Keratinocyte (primary cell): ENCODE data around the gene TNFSF13B. TPM values are rescaled to one million over a fixed set of nuclear protein-coding genes. Genes with fewer than 3 reads are reported as not detected.
"Not testable (repeated sequence)": the region's sequence is repeated elsewhere in the genome, so short reads cannot be mapped to it uniquely, and the experiment has no call there.

Source experiments
- DNase-seq: peaks from one replicate; pipeline ENCODE4 v3.0.0-alpha.2; 2011; ENCODE audit warnings: low read depth, missing footprints, low spot score
- FAIRE-seq: peaks from 2 replicates; lab custom pipeline; 2011; peaks lifted over from hg19 to GRCh38; lab: Jason Lieb, UNC
- H2AFZ ChIP-seq: 2 replicates; pipeline ENCODE4 v1.6.0; 2012; ENCODE audit warnings: low read length, control low read depth, inconsistent platforms; ENCODE audit not compliant: control insufficient read depth
- H3K27ac ChIP-seq: 2 replicates; pipeline ENCODE4 v1.5.1; 2011; ENCODE audit warnings: low read length; ENCODE audit not compliant: control insufficient read depth, insufficient read depth
- H3K27me3 ChIP-seq: 3 replicates; pipeline ENCODE4 v1.6.0; 2011; ENCODE audit warnings: low read length; ENCODE audit not compliant: control insufficient read depth, insufficient read depth; ENCODE audit errors: extremely low read depth
- H3K36me3 ChIP-seq, 2 experiments: 2 replicates in 1 of 2; 3 replicates in 1 of 2; pipeline ENCODE4 v1.5.1; 2011; ENCODE audit warnings: low read length in 2 of 2, mild to moderate bottlenecking in 1 of 2; ENCODE audit not compliant: control insufficient read depth in 2 of 2, insufficient read depth in 2 of 2; ENCODE audit errors: extremely low read depth in 1 of 2
- H3K4me1 ChIP-seq: 3 replicates; pipeline ENCODE4 v1.5.1; 2011; ENCODE audit warnings: low read length; ENCODE audit not compliant: control insufficient read depth, insufficient read depth; ENCODE audit errors: extremely low read depth
- H3K4me2 ChIP-seq: 3 replicates; pipeline ENCODE4 v1.6.0; 2011; ENCODE audit warnings: low read depth, low read length; ENCODE audit not compliant: control insufficient read depth, insufficient read depth; ENCODE audit errors: extremely low read depth
- H3K4me3 ChIP-seq, 3 experiments: fragments of 200-600 bp in 1 of 3; sonication (generic) in 1 of 3; 2 replicates in 2 of 3; 3 replicates in 1 of 3; pipeline ENCODE4 v1.5.1; 2011 to 2016; ENCODE audit warnings: low read length in 3 of 3, mild to moderate bottlenecking in 3 of 3, control low read depth in 2 of 3, inconsistent platforms in 1 of 3, low read depth in 1 of 3, mixed read lengths in 1 of 3, mixed run types in 1 of 3, moderate library complexity in 1 of 3; ENCODE audit not compliant: control insufficient read depth in 2 of 3, insufficient read depth in 2 of 3; ENCODE audit errors: extremely low read depth in 1 of 3
- H3K79me2 ChIP-seq: 2 replicates; pipeline ENCODE4 v1.6.0; 2012; ENCODE audit warnings: low read length; ENCODE audit not compliant: control insufficient read depth, insufficient read depth
- H3K9ac ChIP-seq: 3 replicates; pipeline ENCODE4 v1.6.0; 2011; ENCODE audit warnings: low read length; ENCODE audit not compliant: control insufficient read depth, insufficient read depth; ENCODE audit errors: extremely low read depth
- H3K9me1 ChIP-seq: 3 replicates; pipeline ENCODE4 v1.6.0; 2011; ENCODE audit warnings: low read length; ENCODE audit not compliant: control insufficient read depth, insufficient read depth; ENCODE audit errors: extremely low read depth
- H3K9me3 ChIP-seq: 2 replicates; pipeline ENCODE4 v1.5.1; 2012; ENCODE audit warnings: low read depth, low read length; ENCODE audit not compliant: control insufficient read depth
- H4K20me1 ChIP-seq: 3 replicates; pipeline ENCODE4 v1.6.0; 2011; ENCODE audit warnings: low read length; ENCODE audit not compliant: control insufficient read depth, insufficient read depth; ENCODE audit errors: extremely low read depth
- EZH2 ChIP-seq: IDR thresholded peaks from one replicate; pipeline ENCODE4 v1.6.1; 2012; ENCODE audit warnings: inconsistent platforms, mild to moderate bottlenecking, low read length, moderate library complexity
- dilution Hi-C: fragments of 300-500 bp; cut with MboI; formaldehyde crosslinking; loops from one replicate; pipeline ENCODE4 v1.7.0; 2020; ENCODE audit warnings: low sequenced_read_pairs; ENCODE audit not compliant: extremely low pct_ligation_motif_present
- polyA plus RNA-seq, 5 experiments: library from polyadenylated mRNA; depleted of rRNA in 3 of 5; stranded (reverse) in 3 of 5; stranded (forward) in 1 of 5; unstranded in 1 of 5; fragments of >200 nt; gene quantifications; 1 replicate in 1 of 5; 2 replicates in 3 of 5; 3 replicates in 1 of 5; pipeline versions ENCODE4 v1.2.1 to v1.2.3, GENCODE V29; 2011 to 2012; ENCODE audit warnings: missing spikeins in 2 of 5, low read depth in 1 of 5, low replicate concordance in 1 of 5
- TF ChIP-seq, protein P1 (sequence below), 3 experiments: IDR thresholded peaks in 1 of 3; conservative IDR thresholded peaks in 1 of 3; optimal IDR thresholded peaks in 1 of 3; 2 replicates in 2 of 3; 3 replicates in 1 of 3; pipeline versions ENCODE3 to v1.5.1; 2011; ENCODE audit warnings: low read length in 3 of 3, mild to moderate bottlenecking in 3 of 3, moderate library complexity in 2 of 3, control low read depth in 1 of 3, inconsistent platforms in 1 of 3; ENCODE audit not compliant: insufficient read depth in 2 of 3; ENCODE audit errors: extremely low read depth in 1 of 3

The TNFSF13B gene
- polyA plus RNA-seq, 1 donor (not counting 4 experiments of a cell fraction or from before 2014, with no cell fraction given), result 1.1 TPM

DNA sequence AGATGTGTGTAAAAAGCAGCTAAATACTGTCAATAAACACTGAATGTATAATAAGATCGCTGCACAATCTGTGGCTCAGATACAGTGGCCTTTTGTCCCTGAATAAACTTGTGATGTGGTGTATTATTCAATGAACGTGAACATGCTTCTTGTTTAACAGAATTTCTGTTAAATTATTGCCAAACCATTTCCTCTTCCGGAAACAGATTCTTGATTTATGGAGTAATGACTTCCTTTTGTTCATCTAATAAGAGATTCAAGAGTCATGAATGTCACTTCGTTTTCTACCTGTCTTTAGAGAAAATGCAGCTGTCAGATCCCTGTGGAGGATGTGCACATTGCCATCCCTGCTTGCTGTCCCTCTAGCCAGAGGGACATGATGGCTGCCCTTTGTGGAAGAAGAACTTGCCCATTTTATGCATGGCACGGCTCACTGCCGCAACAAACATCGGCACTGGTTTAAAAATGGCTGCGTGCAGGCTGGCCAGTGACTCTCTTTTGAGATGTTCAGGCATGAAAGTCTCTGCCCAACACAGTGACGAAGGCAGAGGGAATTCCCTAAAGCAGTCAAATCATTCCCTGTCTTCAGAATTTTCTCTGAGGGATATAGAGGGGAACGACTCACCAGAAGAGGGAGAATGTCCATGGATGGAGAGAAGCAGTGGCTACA lies 3.1 kb upstream of the TNFSF13B start:
- FAIRE-seq (no peak), DNase-seq (no peak)
- H3K4me1 ChIP-seq, result peaks cover 4% of the 10 kb centered on the region
- no peak overlapping the region for H3K9ac ChIP-seq
- no peaks in the 10 kb centered on the region for H4K20me1 ChIP-seq
- H3K9me1 ChIP-seq, result no peaks in the 10 kb centered on the region
- H3K36me3 ChIP-seq, result no peaks in the 10 kb centered on the region
- no peaks in the 10 kb centered on the region for H3K27me3 ChIP-seq
- no peaks in the 10 kb centered on the region for H3K9me3 ChIP-seq
- H3K4me2 ChIP-seq, result no peak overlapping the region
- no peak overlapping the region for H3K4me3 ChIP-seq
- dilution Hi-C loops, result no loop called here
- TF ChIP-seq, protein P1, sequence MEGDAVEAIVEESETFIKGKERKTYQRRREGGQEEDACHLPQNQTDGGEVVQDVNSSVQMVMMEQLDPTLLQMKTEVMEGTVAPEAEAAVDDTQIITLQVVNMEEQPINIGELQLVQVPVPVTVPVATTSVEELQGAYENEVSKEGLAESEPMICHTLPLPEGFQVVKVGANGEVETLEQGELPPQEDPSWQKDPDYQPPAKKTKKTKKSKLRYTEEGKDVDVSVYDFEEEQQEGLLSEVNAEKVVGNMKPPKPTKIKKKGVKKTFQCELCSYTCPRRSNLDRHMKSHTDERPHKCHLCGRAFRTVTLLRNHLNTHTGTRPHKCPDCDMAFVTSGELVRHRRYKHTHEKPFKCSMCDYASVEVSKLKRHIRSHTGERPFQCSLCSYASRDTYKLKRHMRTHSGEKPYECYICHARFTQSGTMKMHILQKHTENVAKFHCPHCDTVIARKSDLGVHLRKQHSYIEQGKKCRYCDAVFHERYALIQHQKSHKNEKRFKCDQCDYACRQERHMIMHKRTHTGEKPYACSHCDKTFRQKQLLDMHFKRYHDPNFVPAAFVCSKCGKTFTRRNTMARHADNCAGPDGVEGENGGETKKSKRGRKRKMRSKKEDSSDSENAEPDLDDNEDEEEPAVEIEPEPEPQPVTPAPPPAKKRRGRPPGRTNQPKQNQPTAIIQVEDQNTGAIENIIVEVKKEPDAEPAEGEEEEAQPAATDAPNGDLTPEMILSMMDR (optimal IDR thresholded peaks at IDR 0.05 in 1 of 3, IDR thresholded peaks at IDR 0.05 in 1 of 3, conservative IDR thresholded peaks at IDR 0.05 in 1 of 3; ENCODE audit: extremely low read depth in 1 of 3, insufficient read depth in 2 of 3, low read length in 3 of 3), result no peak
- no peak for TF ChIP-seq EZH2
- no peaks in the 10 kb centered on the region for H3K79me2 ChIP-seq
- H3K27ac ChIP-seq, result no peak overlapping the region
- no peak overlapping the region for H2AFZ ChIP-seq

DNA sequence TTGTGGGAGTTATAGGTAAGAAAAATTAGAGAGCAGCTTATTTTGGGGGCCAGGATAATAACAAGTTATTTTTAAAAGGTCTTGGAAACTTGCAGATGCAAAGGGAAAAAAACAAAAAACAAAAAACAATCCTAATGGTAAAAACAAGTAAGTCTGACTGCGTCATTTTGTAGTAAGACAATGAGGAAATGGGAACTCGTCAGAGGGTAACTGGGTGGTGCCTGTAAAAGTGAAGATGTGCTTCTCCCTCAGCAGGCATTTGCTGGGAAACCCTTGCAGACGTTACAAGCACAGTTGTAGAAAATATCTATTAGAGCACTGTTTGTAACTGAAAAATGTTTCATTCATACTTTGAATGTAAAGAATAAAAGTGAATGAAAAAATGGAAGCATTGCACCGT lies 2.2 kb upstream of the TNFSF13B start:
- DNase-seq (no peak), FAIRE-seq (no peak)
- no peaks in the 10 kb centered on the region for H3K9me3 ChIP-seq

DNA sequence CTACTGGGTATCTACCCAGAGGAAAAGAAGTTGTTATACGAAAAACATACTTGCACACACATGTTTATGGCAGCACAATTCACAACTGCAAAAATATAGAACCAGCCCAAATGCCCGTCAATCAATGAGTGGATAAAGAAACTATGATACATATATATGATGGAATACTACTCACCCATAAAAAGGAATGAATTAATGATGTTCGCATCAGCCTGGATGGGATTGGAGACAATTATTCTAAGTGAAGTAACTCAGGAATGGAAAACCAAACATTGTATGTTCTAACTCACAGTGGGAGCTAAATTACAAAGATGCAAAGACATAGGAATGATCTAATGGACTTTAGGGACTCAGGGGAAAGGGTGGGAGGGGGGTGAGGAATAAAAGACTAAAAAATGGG lies 1.7 kb upstream of the TNFSF13B start:
- H2AFZ ChIP-seq, H3K9me3 ChIP-seq, H3K79me2 ChIP-seq, H3K27me3 ChIP-seq, H4K20me1 ChIP-seq, dilution Hi-C loops, H3K9ac ChIP-seq, H3K9me1 ChIP-seq, H3K27ac ChIP-seq, H3K4me1 ChIP-seq, H3K4me3 ChIP-seq, FAIRE-seq, H3K36me3 ChIP-seq, DNase-seq, H3K4me2 ChIP-seq: not testable (repeated sequence)

More for the DNA sequence above, 2.2 kb upstream of the TNFSF13B start:
- H3K4me3 ChIP-seq, result no peak overlapping the region
- H4K20me1 ChIP-seq, result no peaks in the 10 kb centered on the region
- TF ChIP-seq, protein P1 (optimal IDR thresholded peaks at IDR 0.05 in 1 of 3, IDR thresholded peaks at IDR 0.05 in 1 of 3, conservative IDR thresholded peaks at IDR 0.05 in 1 of 3; ENCODE audit: extremely low read depth in 1 of 3, insufficient read depth in 2 of 3, low read length in 3 of 3), result no peak
- no peak for TF ChIP-seq EZH2
- no peak overlapping the region for H2AFZ ChIP-seq
- H3K9me1 ChIP-seq, result no peaks in the 10 kb centered on the region
- no peaks in the 10 kb centered on the region for H3K79me2 ChIP-seq
- dilution Hi-C loops, result no loop called here
- no peak overlapping the region for H3K9ac ChIP-seq
- H3K4me1 ChIP-seq, result peaks cover 4% of the 10 kb centered on the region
- H3K36me3 ChIP-seq, result no peaks in the 10 kb centered on the region
- H3K27ac ChIP-seq, result no peak overlapping the region
- no peaks in the 10 kb centered on the region for H3K27me3 ChIP-seq
- H3K4me2 ChIP-seq, result no peak overlapping the region
